ENCODE data around the gene ARFGEF3. TPM values are rescaled to one million over a fixed set of nuclear protein-coding genes. Genes with fewer than 3 reads are reported as not detected.
A peak's percentile ranks its signal among the peaks of the same experiment; 100 is the strongest.

The ARFGEF3 gene
- total and polyA plus RNA-seq, 8 donors = 5.8 to 22.6 (median 8.1) TPM

GRCh38 chr6:138162955-138163575 lies 1.3 kb downstream of the ARFGEF3 start:
- intact Hi-C loops (cut with DNase I) = no loop called here
- Histone ChIP-seq H3K9me3 (no peaks in the 10 kb centered on the region), H3K27ac (no peak overlapping the region), H3K36me3 (no peaks in the 10 kb centered on the region), H3K4me3 (peak overlapping the region in 1 of 2 donors; percentile 62), H3K4me1 (peaks cover 0 to 29% of the 10 kb centered on the region in 2 donors), H3K27me3 (peaks cover 6 to 63% of the 10 kb centered on the region in 2 donors)
- ATAC-seq = no peak
- no peak for DNase-seq
- TF ChIP-seq CTCF (IDR thresholded peaks at IDR 0.05) = no peak

- Histone ChIP-seq H3K9me3 (peaks cover 3 to 23% of the 10 kb centered on the region in 2 donors), H3K27me3 (no peaks in the 10 kb centered on the region), H3K4me3 (no peak overlapping the region), H3K36me3 (no peaks in the 10 kb centered on the region), H3K27ac (no peak overlapping the region), H3K4me1 (no peaks in the 10 kb centered on the region)
- DNase-seq (no peak), ATAC-seq (no peak)
- no peak for TF ChIP-seq CTCF (IDR thresholded peaks at IDR 0.05)
- intact Hi-C loops (cut with DNase I) = no loop called here
Observed at GRCh38 chr6:138175596-138175995, 13.9 kb downstream of the ARFGEF3 start.

- intact Hi-C loops (cut with DNase I) = no loop called here
- H3K4me3 ChIP-seq = no peak overlapping the region
- H3K27ac ChIP-seq = no peak overlapping the region
- DNase-seq (no peak), ATAC-seq (no peak)
- no peaks in the 10 kb centered on the region for H3K27me3 ChIP-seq
- no peaks in the 10 kb centered on the region for H3K36me3 ChIP-seq
- TF ChIP-seq CTCF (IDR thresholded peaks at IDR 0.05) = no peak
- peaks cover 3 to 23% of the 10 kb centered on the region in 2 donors for H3K9me3 ChIP-seq
- no peaks in the 10 kb centered on the region for H3K4me1 ChIP-seq
Observed at GRCh38 chr6:138176652-138177232, 15.0 kb downstream of the ARFGEF3 start.

DNA sequence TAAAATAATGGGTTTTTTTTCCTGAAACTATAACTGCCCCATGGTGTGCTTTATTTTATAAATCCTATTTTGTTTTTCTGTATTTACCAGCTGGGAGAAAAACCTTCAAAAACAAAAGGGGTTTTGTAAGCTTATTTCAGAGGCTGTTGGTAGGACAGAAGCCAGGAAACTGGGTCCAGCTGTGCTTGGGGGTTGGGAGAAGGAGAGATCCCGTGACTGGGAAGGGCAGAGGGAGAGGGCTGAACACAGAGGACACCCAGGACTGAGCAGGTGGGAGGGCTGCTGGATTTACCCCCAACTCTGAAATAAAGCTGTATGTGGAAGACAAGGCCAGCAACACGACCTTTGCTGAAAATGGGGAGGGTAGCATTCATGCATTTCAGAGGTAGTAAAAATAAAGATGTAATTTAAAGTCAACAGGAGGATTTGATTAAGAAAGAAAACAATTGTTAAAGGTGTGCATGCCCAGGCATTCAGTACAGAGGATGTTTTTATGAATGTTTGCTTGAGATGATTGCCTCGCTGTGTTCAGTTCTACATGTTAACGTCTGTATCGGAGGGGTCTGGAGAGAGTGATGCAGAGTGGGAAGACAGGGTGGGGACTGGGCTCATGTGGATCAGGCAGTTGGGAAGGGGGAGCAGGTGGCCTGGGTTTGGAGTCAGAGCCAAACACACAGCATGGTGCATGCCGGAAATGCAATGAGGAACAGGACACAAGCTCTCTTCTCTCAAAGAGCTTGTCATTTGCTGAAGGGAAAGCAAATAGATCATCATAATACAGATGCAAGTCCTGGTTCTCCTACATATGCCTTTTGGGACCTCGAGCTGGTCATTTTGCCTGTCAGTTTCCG lies 21.4 kb downstream of the ARFGEF3 start:
- no peaks in the 10 kb centered on the region for H3K4me1 ChIP-seq
- no peak for DNase-seq
- H3K4me3 ChIP-seq = no peak overlapping the region
- no peak overlapping the region for H3K27ac ChIP-seq
- ATAC-seq = no peak
- H3K36me3 ChIP-seq = no peaks in the 10 kb centered on the region
- TF ChIP-seq CTCF (IDR thresholded peaks at IDR 0.05) = no peak
- H3K9me3 ChIP-seq = peaks cover 0 to 2% of the 10 kb centered on the region in 2 donors
- intact Hi-C loops (cut with DNase I) = no loop called here
- no peaks in the 10 kb centered on the region for H3K27me3 ChIP-seq

GRCh38 chr6:138183790-138184134 lies 22.0 kb downstream of the ARFGEF3 start:
- intact Hi-C loops (cut with DNase I) = no loop called here
- no peak overlapping the region for H3K27ac ChIP-seq

More at GRCh38 chr6:138183790-138184134, 22.0 kb downstream of the ARFGEF3 start:
- ATAC-seq (no peak), DNase-seq (no peak)
- Histone ChIP-seq H3K4me1 (no peaks in the 10 kb centered on the region), H3K27me3 (no peaks in the 10 kb centered on the region), H3K4me3 (no peak overlapping the region), H3K9me3 (no peaks in the 10 kb centered on the region), H3K36me3 (no peaks in the 10 kb centered on the region)
- TF ChIP-seq CTCF (IDR thresholded peaks at IDR 0.05) = no peak
